Measurements from ENCODE around the gene HOXB9. TPM values are rescaled to one million over a fixed set of nuclear protein-coding genes. Genes with fewer than 3 reads are reported as not detected.

HOXB9 gene
- total RNA-seq, 1 experiment from 2014 or later: 1.4 TPM

DNA sequence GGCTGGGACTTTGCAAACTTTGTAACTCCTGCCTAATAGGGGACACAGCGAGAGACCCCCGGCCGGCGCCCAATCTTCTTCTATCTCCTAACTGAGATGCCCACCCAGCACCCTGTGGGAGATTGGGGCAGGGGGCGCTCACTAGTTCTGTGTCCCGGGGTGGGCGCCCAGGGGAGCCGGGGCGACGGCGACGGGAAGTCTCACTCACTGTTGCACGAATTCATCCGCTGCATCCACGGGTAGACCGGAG is 28.7 kb downstream of the HOXB9 start:
- BruUV-seq (replicated peaks): no TSS peak
- no peak for DNase-seq (ENCODE audit: unreplicated experiment)
- intact Hi-C loops (cut with micrococcal nuclease): no loop called here
- Mint-ChIP-seq H3K36me3 (ENCODE audit: insufficient read depth, unreplicated experiment) (no peaks in the 10 kb centered on the region), H3K9me3 (ENCODE audit: unreplicated experiment) (no peaks in the 10 kb centered on the region), H3K27me3 (ENCODE audit: insufficient read depth, unreplicated experiment) (peaks cover 56% of the 10 kb centered on the region), H3K4me1 (ENCODE audit: insufficient read depth, unreplicated experiment) (no peaks in the 10 kb centered on the region), H3K4me3 (ENCODE audit: unreplicated experiment) (peak overlapping the region; percentile 66), H3K27ac (ENCODE audit: low read depth, unreplicated experiment) (peak overlapping the region; percentile 46)
- TF ChIP-seq, protein P1, sequence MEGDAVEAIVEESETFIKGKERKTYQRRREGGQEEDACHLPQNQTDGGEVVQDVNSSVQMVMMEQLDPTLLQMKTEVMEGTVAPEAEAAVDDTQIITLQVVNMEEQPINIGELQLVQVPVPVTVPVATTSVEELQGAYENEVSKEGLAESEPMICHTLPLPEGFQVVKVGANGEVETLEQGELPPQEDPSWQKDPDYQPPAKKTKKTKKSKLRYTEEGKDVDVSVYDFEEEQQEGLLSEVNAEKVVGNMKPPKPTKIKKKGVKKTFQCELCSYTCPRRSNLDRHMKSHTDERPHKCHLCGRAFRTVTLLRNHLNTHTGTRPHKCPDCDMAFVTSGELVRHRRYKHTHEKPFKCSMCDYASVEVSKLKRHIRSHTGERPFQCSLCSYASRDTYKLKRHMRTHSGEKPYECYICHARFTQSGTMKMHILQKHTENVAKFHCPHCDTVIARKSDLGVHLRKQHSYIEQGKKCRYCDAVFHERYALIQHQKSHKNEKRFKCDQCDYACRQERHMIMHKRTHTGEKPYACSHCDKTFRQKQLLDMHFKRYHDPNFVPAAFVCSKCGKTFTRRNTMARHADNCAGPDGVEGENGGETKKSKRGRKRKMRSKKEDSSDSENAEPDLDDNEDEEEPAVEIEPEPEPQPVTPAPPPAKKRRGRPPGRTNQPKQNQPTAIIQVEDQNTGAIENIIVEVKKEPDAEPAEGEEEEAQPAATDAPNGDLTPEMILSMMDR (IDR thresholded peaks at IDR 0.05; ENCODE audit: unreplicated experiment): no peak
- ChIA-PET POLR2A (no interaction called here), CTCF (interaction anchor here (0.7 kb wide), 1 partner anchor 205 kb away, joined by 3 read pairs; no protein-coding TSS in a partner anchor)

- Mint-ChIP-seq H3K36me3 (ENCODE audit: insufficient read depth, unreplicated experiment) (no peaks in the 10 kb centered on the region), H3K27ac (ENCODE audit: low read depth, unreplicated experiment) (peak overlapping the region; percentile 46)
- POLR2A ChIA-PET: no interaction called here
These were observed 29.2 kb downstream of the HOXB9 start for GRCh38 chr17:48596735-48597527.

DNA sequence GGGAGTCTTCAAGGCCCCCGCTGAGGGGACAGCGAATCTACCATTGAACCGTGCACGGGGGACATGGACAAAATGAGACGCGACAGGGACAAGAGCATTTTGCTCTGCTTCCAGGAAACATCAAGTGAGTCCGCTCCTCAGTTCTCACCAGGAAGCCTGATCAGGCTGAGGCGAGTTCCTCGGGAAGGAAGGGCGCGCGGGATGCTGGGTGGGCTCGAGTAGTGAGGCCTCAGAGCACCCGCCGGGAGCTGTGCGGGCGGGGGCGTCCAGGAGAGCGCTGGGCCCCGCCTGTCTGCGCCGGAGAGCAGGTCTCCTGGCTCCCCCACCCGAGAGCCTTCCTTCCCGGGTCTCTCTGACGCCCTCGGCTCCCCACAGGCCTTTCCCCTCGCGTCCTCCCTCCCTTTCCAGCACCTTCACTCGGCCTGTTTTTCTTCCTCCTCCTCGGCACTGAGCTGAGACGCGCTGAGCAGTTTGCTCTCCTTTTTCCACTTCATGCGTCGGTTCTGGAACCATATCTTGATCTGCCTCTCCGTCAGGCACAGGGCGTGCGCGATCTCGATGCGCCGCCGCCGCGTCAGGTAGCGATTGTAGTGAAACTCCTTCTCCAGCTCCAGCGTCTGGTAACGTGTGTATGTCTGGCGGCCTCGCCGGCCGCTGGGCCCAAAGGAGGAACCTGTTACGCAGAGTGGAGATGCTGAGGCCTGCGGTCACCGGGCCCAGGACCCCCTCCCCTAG is 30.0 kb downstream of the HOXB9 start:
- H3K27ac Mint-ChIP-seq (ENCODE audit: low read depth, unreplicated experiment): no peak overlapping the region

More at GRCh38 chr17:48596735-48597527, 29.2 kb downstream of the HOXB9 start:
- CTCF ChIA-PET: interaction anchor here (0.7 to 0.8 kb wide), 2 partner anchors 118 to 205 kb away, joined by 3 to 4 read pairs; no protein-coding TSS in a partner anchor
- Mint-ChIP-seq H3K9me3 (ENCODE audit: unreplicated experiment) (no peaks in the 10 kb centered on the region), H3K4me3 (ENCODE audit: unreplicated experiment) (peak overlapping the region; percentile 66), H3K4me1 (ENCODE audit: insufficient read depth, unreplicated experiment) (no peaks in the 10 kb centered on the region), H3K27me3 (ENCODE audit: insufficient read depth, unreplicated experiment) (peaks cover 50% of the 10 kb centered on the region)
- TF ChIP-seq, protein P1 (IDR thresholded peaks at IDR 0.05; ENCODE audit: unreplicated experiment): no peak
- BruUV-seq (replicated peaks): no TSS peak
- intact Hi-C loops (cut with micrococcal nuclease): no loop called here
- no peak for DNase-seq (ENCODE audit: unreplicated experiment)

More for the DNA sequence above, 30.0 kb downstream of the HOXB9 start:
- DNase-seq (ENCODE audit: unreplicated experiment): no peak
- BruUV-seq (replicated peaks): no TSS peak
- TF ChIP-seq, protein P1 (IDR thresholded peaks at IDR 0.05; ENCODE audit: unreplicated experiment): no peak
- H3K4me3 Mint-ChIP-seq (ENCODE audit: unreplicated experiment): no peak overlapping the region
- CTCF ChIA-PET: interaction anchor here (0.6 to 0.8 kb wide), 2 partner anchors 117 to 775 kb away, joined by 3 to 4 read pairs; no protein-coding TSS in a partner anchor
- POLR2A ChIA-PET: no interaction called here
- no peaks in the 10 kb centered on the region for H3K4me1 Mint-ChIP-seq (ENCODE audit: insufficient read depth, unreplicated experiment)
- H3K36me3 Mint-ChIP-seq (ENCODE audit: insufficient read depth, unreplicated experiment): no peaks in the 10 kb centered on the region
- H3K27me3 Mint-ChIP-seq (ENCODE audit: insufficient read depth, unreplicated experiment): peaks cover 44% of the 10 kb centered on the region
- no peaks in the 10 kb centered on the region for H3K9me3 Mint-ChIP-seq (ENCODE audit: unreplicated experiment)
- intact Hi-C loops (cut with micrococcal nuclease): loop anchor here (2.0 kb wide), 1 partner anchor 259 kb away; no protein-coding TSS in a partner anchor

Data from MCF 10A (cell line).